WERI-Rb-1 (cell line): ENCODE results near the gene ENDOG.

ENCODE experiments used
- DNase-seq: peaks from one replicate; pipeline ENCODE4 v3.0.0-alpha.2; 2020
- H3K27ac ChIP-seq: fragments of 250-450 bp; sonication (Bioruptor Pico); 2 replicates; pipeline ENCODE4 v1.5.1; 2020; ENCODE audit warnings: mild to moderate bottlenecking, moderate library complexity
- H3K27me3 ChIP-seq: fragments of 250-450 bp; sonication (Bioruptor Pico); 2 replicates; pipeline ENCODE4 v1.5.1; 2021; ENCODE audit warnings: mild to moderate bottlenecking, low read depth, moderate library complexity; ENCODE audit not compliant: insufficient read depth, severe bottlenecking
- H3K36me3 ChIP-seq: fragments of 250-450 bp; sonication (Bioruptor Pico); 2 replicates; pipeline ENCODE4 v1.5.1; 2020; ENCODE audit warnings: mild to moderate bottlenecking, moderate library complexity
- H3K4me3 ChIP-seq: 2 replicates; pipeline ENCODE4 v1.5.1; 2011; ENCODE audit warnings: low read depth, mild to moderate bottlenecking, control low read depth, low read length
- H3K9me3 ChIP-seq: fragments of 250-450 bp; sonication (Bioruptor Pico); 2 replicates; pipeline ENCODE4 v1.5.1; 2021; ENCODE audit warnings: mild to moderate bottlenecking, moderate library complexity; ENCODE audit not compliant: severe bottlenecking
- CTCF ChIP-seq: IDR thresholded peaks from 2 replicates; pipeline ENCODE4 v1.5.1; 2011; ENCODE audit warnings: low read depth, mild to moderate bottlenecking, control low read depth, inconsistent platforms, low read length

Gene ENDOG

GRCh38 chr9:128807827-128808226 lies 10.5 kb upstream of the ENDOG start:
- no peak overlapping the region for H3K27ac ChIP-seq
- no peaks in the 10 kb centered on the region for H3K9me3 ChIP-seq
- TF ChIP-seq CTCF: no peak
- H3K27me3 ChIP-seq: no peaks in the 10 kb centered on the region
- H3K36me3 ChIP-seq: peaks cover 60% of the 10 kb centered on the region
- no peak for DNase-seq
- no peak overlapping the region for H3K4me3 ChIP-seq

- Histone ChIP-seq H3K27ac (no peak overlapping the region), H3K4me3 (no peak overlapping the region), H3K9me3 (no peaks in the 10 kb centered on the region), H3K27me3 (no peaks in the 10 kb centered on the region), H3K36me3 (peaks cover 53% of the 10 kb centered on the region)
- no peak for DNase-seq
- no peak for TF ChIP-seq CTCF
Observed at GRCh38 chr9:128808543-128808942, 9.8 kb upstream of the ENDOG start.

GRCh38 chr9:128809036-128809599 lies 9.2 kb upstream of the ENDOG start:
- no peak for TF ChIP-seq CTCF
- Histone ChIP-seq H3K4me3 (no peak overlapping the region), H3K36me3 (peaks cover 48% of the 10 kb centered on the region), H3K9me3 (no peaks in the 10 kb centered on the region), H3K27ac (no peak overlapping the region), H3K27me3 (no peaks in the 10 kb centered on the region)
- DNase-seq: no peak

GRCh38 chr9:128809831-128810230 lies 8.5 kb upstream of the ENDOG start:
- peak; percentile 56 for TF ChIP-seq CTCF
- Histone ChIP-seq H3K27me3 (no peaks in the 10 kb centered on the region), H3K27ac (no peak overlapping the region), H3K36me3 (peaks cover 43% of the 10 kb centered on the region), H3K4me3 (no peak overlapping the region), H3K9me3 (no peaks in the 10 kb centered on the region)
- DNase-seq: no peak

GRCh38 chr9:128810873-128811272 lies 7.4 kb upstream of the ENDOG start:
- Histone ChIP-seq H3K27ac (no peak overlapping the region), H3K9me3 (no peaks in the 10 kb centered on the region), H3K27me3 (no peaks in the 10 kb centered on the region), H3K36me3 (peaks cover 33% of the 10 kb centered on the region), H3K4me3 (no peak overlapping the region)
- DNase-seq: no peak
- TF ChIP-seq CTCF: no peak
